ENCODE measurements around the gene ZNF366. TPM values are rescaled to one million over a fixed set of nuclear protein-coding genes. Genes with fewer than 3 reads are reported as not detected.

Gene ZNF366
- total RNA-seq, 4 donors from 2014 or later = 2.6 to 14.7 (median 3.8) TPM

- TF ChIP-seq, protein P1, sequence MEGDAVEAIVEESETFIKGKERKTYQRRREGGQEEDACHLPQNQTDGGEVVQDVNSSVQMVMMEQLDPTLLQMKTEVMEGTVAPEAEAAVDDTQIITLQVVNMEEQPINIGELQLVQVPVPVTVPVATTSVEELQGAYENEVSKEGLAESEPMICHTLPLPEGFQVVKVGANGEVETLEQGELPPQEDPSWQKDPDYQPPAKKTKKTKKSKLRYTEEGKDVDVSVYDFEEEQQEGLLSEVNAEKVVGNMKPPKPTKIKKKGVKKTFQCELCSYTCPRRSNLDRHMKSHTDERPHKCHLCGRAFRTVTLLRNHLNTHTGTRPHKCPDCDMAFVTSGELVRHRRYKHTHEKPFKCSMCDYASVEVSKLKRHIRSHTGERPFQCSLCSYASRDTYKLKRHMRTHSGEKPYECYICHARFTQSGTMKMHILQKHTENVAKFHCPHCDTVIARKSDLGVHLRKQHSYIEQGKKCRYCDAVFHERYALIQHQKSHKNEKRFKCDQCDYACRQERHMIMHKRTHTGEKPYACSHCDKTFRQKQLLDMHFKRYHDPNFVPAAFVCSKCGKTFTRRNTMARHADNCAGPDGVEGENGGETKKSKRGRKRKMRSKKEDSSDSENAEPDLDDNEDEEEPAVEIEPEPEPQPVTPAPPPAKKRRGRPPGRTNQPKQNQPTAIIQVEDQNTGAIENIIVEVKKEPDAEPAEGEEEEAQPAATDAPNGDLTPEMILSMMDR (IDR thresholded peaks at IDR 0.05; ENCODE audit: low read depth) = no peak
Observed at GRCh38 chr5:72510610-72511181, 3.5 kb upstream of the ZNF366 start.

GRCh38 chr5:72509401-72509800 lies 2.2 kb upstream of the ZNF366 start:
- TF ChIP-seq, protein P1 (IDR thresholded peaks at IDR 0.05; ENCODE audit: low read depth) = no peak

- TF ChIP-seq, protein P1 (IDR thresholded peaks at IDR 0.05; ENCODE audit: low read depth) = no peak
Observed at GRCh38 chr5:72508241-72509170, 1.3 kb upstream of the ZNF366 start.

- TF ChIP-seq, protein P1 (IDR thresholded peaks at IDR 0.05; ENCODE audit: low read depth) = no peak
Observed at GRCh38 chr5:72507907-72508238, 663 bp upstream of the ZNF366 start.

DNA sequence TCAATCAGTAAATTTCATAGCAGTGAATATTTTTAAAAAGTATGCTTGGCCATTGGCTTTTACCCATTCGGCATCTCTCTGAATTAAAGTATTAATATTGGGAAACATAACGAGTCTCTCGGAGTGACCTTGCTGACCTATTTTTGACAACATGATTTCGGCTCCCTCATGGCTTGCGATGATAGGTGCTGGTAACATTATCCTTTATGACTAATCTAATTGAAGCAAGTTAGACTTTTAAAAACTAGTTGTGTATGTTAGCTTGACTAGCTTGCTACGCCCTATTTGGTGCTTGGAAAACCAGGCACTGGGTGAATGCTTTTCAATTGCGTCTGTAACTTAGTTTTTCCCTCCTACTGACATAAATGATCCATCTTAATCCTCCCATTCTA lies 1.1 kb downstream of the ZNF366 start:
- TF ChIP-seq, protein P1 (IDR thresholded peaks at IDR 0.05; ENCODE audit: low read depth) = no peak

GRCh38 chr5:72505539-72506157 lies 1.6 kb downstream of the ZNF366 start:
- TF ChIP-seq, protein P1 (IDR thresholded peaks at IDR 0.05; ENCODE audit: low read depth) = no peak

GRCh38 chr5:72505016-72505415 lies 2.2 kb downstream of the ZNF366 start:
- TF ChIP-seq, protein P1 (IDR thresholded peaks at IDR 0.05; ENCODE audit: low read depth) = no peak

All from subcutaneous adipose tissue (tissue), 4 donors.